HG02884 (cell line): ENCODE measurements around the gene GMPS.
A peak's percentile ranks its signal among the peaks of the same experiment; 100 is the strongest.
"Not testable (repeated sequence)": the region's sequence is repeated elsewhere in the genome, so short reads cannot be mapped to it uniquely, and the experiment has no call there.

ENCODE experiments used
- ATAC-seq: cut with Tn5 transposase; IDR thresholded peaks from one replicate; pipeline ENCODE4 v1.9.1; 2021; ENCODE audit warnings: mild to moderate bottlenecking, moderate library complexity; ENCODE audit not compliant: unreplicated experiment

GMPS gene

GRCh38 chr3:155870133-155870944 lies at the start of gene GMPS:
Gene GMPS (plus strand): TSS chr3:155870650. CDS start chr3:155870871, 221 bp downstream.
- ATAC-seq, result peak; percentile 83

- not testable (repeated sequence) for ATAC-seq
These were observed 41.9 kb upstream of the GMPS start for GRCh38 chr3:155828490-155829098.

GRCh38 chr3:155835341-155836071 lies 34.9 kb upstream of the GMPS start:
- ATAC-seq, result no peak

GRCh38 chr3:155843569-155843968 lies 26.9 kb upstream of the GMPS start:
- no peak for ATAC-seq

- ATAC-seq, result no peak
These were observed 24.3 kb upstream of the GMPS start for GRCh38 chr3:155846119-155846518.

GRCh38 chr3:155847993-155848392 lies 22.5 kb upstream of the GMPS start:
- ATAC-seq, result no peak

GRCh38 chr3:155849404-155849803 lies 21.0 kb upstream of the GMPS start:
- not testable (repeated sequence) for ATAC-seq

GRCh38 chr3:155852341-155852740 lies 18.1 kb upstream of the GMPS start:
- no peak for ATAC-seq

GRCh38 chr3:155853214-155854140 lies 17.0 kb upstream of the GMPS start:
- ATAC-seq, result peak; percentile 3

GRCh38 chr3:155854141-155854940 lies 16.1 kb upstream of the GMPS start, which contains the start of gene SLC33A1:
Gene SLC33A1 (minus strand): TSS chr3:155854427. CDS start chr3:155853997, 430 bp downstream.
- ATAC-seq, result peak; percentile 94

- peak; percentile 53 for ATAC-seq
These were observed 10.6 kb upstream of the GMPS start for GRCh38 chr3:155859859-155860258.

- not testable (repeated sequence) for ATAC-seq
These were observed 10.0 kb upstream of the GMPS start for GRCh38 chr3:155860424-155860823.

- no peak for ATAC-seq
These were observed 8.8 kb upstream of the GMPS start for GRCh38 chr3:155861476-155862183.

- ATAC-seq, result not testable (repeated sequence)
These were observed 8.0 kb upstream of the GMPS start for GRCh38 chr3:155862290-155862982.

- no peak for ATAC-seq
These were observed 7.2 kb upstream of the GMPS start for GRCh38 chr3:155863072-155863784.

- ATAC-seq, result no peak
These were observed 759 bp upstream of the GMPS start for GRCh38 chr3:155869691-155870090.

- ATAC-seq, result peak; percentile 20
These were observed 695 bp downstream of the GMPS start for GRCh38 chr3:155870945-155871745.
